ENCODE measurements around the gene C6orf136. TPM values are rescaled to one million over a fixed set of nuclear protein-coding genes. Genes with fewer than 3 reads are reported as not detected.

C6orf136 gene
- total and polyA plus RNA-seq, 9 of the 15 experiments (the other 6 are each of a cell fraction or from before 2014, with no cell fraction given): 14.1 to 63.1 (median 18.4) TPM

- TF ChIP-seq PCBP2 (IDR thresholded peaks at IDR 0.05; ENCODE audit: low read depth, low read length, poor library complexity, severe bottlenecking) (no peak), ZNF282 (CRISPR knock-in tag; IDR thresholded peaks at IDR 0.05) (no peak), TRIM28 (IDR thresholded peaks at IDR 0.05) (no peak; the same call in 1 of the 2 replicates), MCM5 (IDR thresholded peaks at IDR 0.05; ENCODE audit: low read depth) (no peak), RREB1 (CRISPR knock-in tag; IDR thresholded peaks at IDR 0.05) (no peak), TCF3 (CRISPR knock-in tag; IDR thresholded peaks at IDR 0.05) (no peak), CSDE1 (IDR thresholded peaks at IDR 0.05) (peak in 1 of 2 experiments; percentile 79; a peak in 1 of 4 replicates), CHD2 (IDR thresholded peaks at IDR 0.05; ENCODE audit: low read depth, low read length) (no peak), ZNF165 (CRISPR knock-in tag; IDR thresholded peaks at IDR 0.05; ENCODE audit: borderline replicate concordance) (no peak), MAFF (IDR thresholded peaks at IDR 0.05; ENCODE audit: low read length) (no peak), HDAC2 (IDR thresholded peaks at IDR 0.05) (no peak), PHF21A (IDR thresholded peaks at IDR 0.05; ENCODE audit: borderline replicate concordance, low read depth) (peak; percentile 74), PKNOX1 (IDR thresholded peaks at IDR 0.05) (no peak), CBX8 (IDR thresholded peaks at IDR 0.05; ENCODE audit: borderline replicate concordance, extremely low read depth, low read depth, low read length, poor library complexity, severe bottlenecking) (no peak), KAT2B (IDR thresholded peaks at IDR 0.05; ENCODE audit: low read depth, low read length) (no peak), LEF1 (IDR thresholded peaks at IDR 0.05) (no peak), BRD4 (IDR thresholded peaks at IDR 0.05) (no peak)
- TF ChIP-seq, protein P1, sequence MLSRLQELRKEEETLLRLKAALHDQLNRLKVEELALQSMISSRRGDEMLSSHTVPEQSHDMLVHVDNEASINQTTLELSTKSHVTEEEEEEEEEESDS (CRISPR knock-in tag; IDR thresholded peaks at IDR 0.05): no peak
- TF ChIP-seq, protein P2, sequence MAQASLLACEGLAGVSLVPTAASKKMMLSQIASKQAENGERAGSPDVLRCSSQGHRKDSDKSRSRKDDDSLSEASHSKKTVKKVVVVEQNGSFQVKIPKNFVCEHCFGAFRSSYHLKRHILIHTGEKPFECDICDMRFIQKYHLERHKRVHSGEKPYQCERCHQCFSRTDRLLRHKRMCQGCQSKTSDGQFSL (CRISPR knock-in tag; IDR thresholded peaks at IDR 0.05): peak; percentile 79; the same call in 1 of the 2 replicates
- TF ChIP-seq, protein P2 (tag; IDR thresholded peaks at IDR 0.05): 0 out of 4 replicates have a peak, but pooled peaks of 1 of the 2 experiments have one; percentile 7
Observed at GRCh38 chr6:30686009-30686907, 39.3 kb downstream of the C6orf136 start, which contains the start of gene PPP1R18 (continued).

All from K562 (cell line).